ENCODE data around the gene LRRC55. TPM values are rescaled to one million over a fixed set of nuclear protein-coding genes. Genes with fewer than 3 reads are reported as not detected.

The LRRC55 gene
- polyA plus RNA-seq, 1 donor = 2.5 TPM

- Histone ChIP-seq H3K4me3 (ENCODE audit: low read length) (no peak overlapping the region), H3K27me3 (ENCODE audit: control insufficient read depth, insufficient read depth, low read length) (peaks cover 3% of the 10 kb centered on the region), H3K27ac (ENCODE audit: low read length) (no peak overlapping the region), H3K9me3 (ENCODE audit: control insufficient read depth, low read depth, low read length) (no peaks in the 10 kb centered on the region), H3K4me1 (ENCODE audit: control insufficient read depth, insufficient read depth, low read length) (no peaks in the 10 kb centered on the region), H3K36me3 (ENCODE audit: control insufficient read depth, insufficient read depth, low read length) (no peaks in the 10 kb centered on the region)
- WGBS (ENCODE audit: insufficient coverage, low lambda C conversion rate) = no CpG with 5 or more reads among the region's 5 CpGs
- no peak for DNase-seq
Measured at GRCh38 chr11:57148621-57149020, 33.1 kb upstream of the LRRC55 start.

- no peak for DNase-seq
- Histone ChIP-seq H3K27ac (ENCODE audit: low read length) (no peak overlapping the region), H3K9me3 (ENCODE audit: control insufficient read depth, low read depth, low read length) (no peaks in the 10 kb centered on the region), H3K36me3 (ENCODE audit: control insufficient read depth, insufficient read depth, low read length) (no peaks in the 10 kb centered on the region), H3K27me3 (ENCODE audit: control insufficient read depth, insufficient read depth, low read length) (no peaks in the 10 kb centered on the region), H3K4me3 (ENCODE audit: low read length) (no peak overlapping the region), H3K4me1 (ENCODE audit: control insufficient read depth, insufficient read depth, low read length) (no peaks in the 10 kb centered on the region)
- no CpG with 5 or more reads among the region's 4 CpGs for WGBS (ENCODE audit: insufficient coverage, low lambda C conversion rate)
Measured at GRCh38 chr11:57150454-57150917, 31.3 kb upstream of the LRRC55 start.

- no peaks in the 10 kb centered on the region for H3K9me3 ChIP-seq (ENCODE audit: control insufficient read depth, low read depth, low read length)
- no peaks in the 10 kb centered on the region for H3K27me3 ChIP-seq (ENCODE audit: control insufficient read depth, insufficient read depth, low read length)
- H3K4me1 ChIP-seq (ENCODE audit: control insufficient read depth, insufficient read depth, low read length) = no peaks in the 10 kb centered on the region
- H3K36me3 ChIP-seq (ENCODE audit: control insufficient read depth, insufficient read depth, low read length) = no peaks in the 10 kb centered on the region
- H3K4me3 ChIP-seq (ENCODE audit: low read length) = no peak overlapping the region
- no peak for DNase-seq
- H3K27ac ChIP-seq (ENCODE audit: low read length) = no peak overlapping the region
- 0% methylated on average over 1 of the region's 2 CpGs for WGBS (ENCODE audit: insufficient coverage, low lambda C conversion rate)
Measured at GRCh38 chr11:57152134-57152533, 29.6 kb upstream of the LRRC55 start.

GRCh38 chr11:57153448-57153847 is 28.3 kb upstream of the LRRC55 start:
- no peak overlapping the region for H3K27ac ChIP-seq (ENCODE audit: low read length)
- H3K4me3 ChIP-seq (ENCODE audit: low read length) = no peak overlapping the region
- no peaks in the 10 kb centered on the region for H3K36me3 ChIP-seq (ENCODE audit: control insufficient read depth, insufficient read depth, low read length)
- H3K4me1 ChIP-seq (ENCODE audit: control insufficient read depth, insufficient read depth, low read length) = no peaks in the 10 kb centered on the region
- no peak for DNase-seq
- no peaks in the 10 kb centered on the region for H3K27me3 ChIP-seq (ENCODE audit: control insufficient read depth, insufficient read depth, low read length)
- no peaks in the 10 kb centered on the region for H3K9me3 ChIP-seq (ENCODE audit: control insufficient read depth, low read depth, low read length)

- H3K4me3 ChIP-seq (ENCODE audit: low read length) = no peak overlapping the region
- no CpG with 5 or more reads among the region's 2 CpGs for WGBS (ENCODE audit: insufficient coverage, low lambda C conversion rate)
- H3K36me3 ChIP-seq (ENCODE audit: control insufficient read depth, insufficient read depth, low read length) = no peaks in the 10 kb centered on the region
- no peaks in the 10 kb centered on the region for H3K27me3 ChIP-seq (ENCODE audit: control insufficient read depth, insufficient read depth, low read length)
- no peaks in the 10 kb centered on the region for H3K9me3 ChIP-seq (ENCODE audit: control insufficient read depth, low read depth, low read length)
- H3K27ac ChIP-seq (ENCODE audit: low read length) = no peak overlapping the region
- no peaks in the 10 kb centered on the region for H3K4me1 ChIP-seq (ENCODE audit: control insufficient read depth, insufficient read depth, low read length)
- no peak for DNase-seq
Measured at GRCh38 chr11:57154739-57155138, 27.0 kb upstream of the LRRC55 start.

GRCh38 chr11:57155400-57155799 is 26.4 kb upstream of the LRRC55 start:
- WGBS (ENCODE audit: insufficient coverage, low lambda C conversion rate) = no CpG with 5 or more reads among the region's 1 CpG
- Histone ChIP-seq H3K27ac (ENCODE audit: low read length) (peak overlapping the region; percentile 8), H3K4me1 (ENCODE audit: control insufficient read depth, insufficient read depth, low read length) (no peaks in the 10 kb centered on the region), H3K9me3 (ENCODE audit: control insufficient read depth, low read depth, low read length) (no peaks in the 10 kb centered on the region), H3K27me3 (ENCODE audit: control insufficient read depth, insufficient read depth, low read length) (peaks cover 4% of the 10 kb centered on the region), H3K4me3 (ENCODE audit: low read length) (no peak overlapping the region), H3K36me3 (ENCODE audit: control insufficient read depth, insufficient read depth, low read length) (no peaks in the 10 kb centered on the region)
- DNase-seq = no peak

GRCh38 chr11:57155838-57156607 is 25.7 kb upstream of the LRRC55 start:
- no peak overlapping the region for H3K4me3 ChIP-seq (ENCODE audit: low read length)
- no peaks in the 10 kb centered on the region for H3K36me3 ChIP-seq (ENCODE audit: control insufficient read depth, insufficient read depth, low read length)
- H3K27ac ChIP-seq (ENCODE audit: low read length) = peak overlapping the region; percentile 8
- peaks cover 4% of the 10 kb centered on the region for H3K27me3 ChIP-seq (ENCODE audit: control insufficient read depth, insufficient read depth, low read length)
- DNase-seq = no peak
- no peaks in the 10 kb centered on the region for H3K9me3 ChIP-seq (ENCODE audit: control insufficient read depth, low read depth, low read length)
- no peaks in the 10 kb centered on the region for H3K4me1 ChIP-seq (ENCODE audit: control insufficient read depth, insufficient read depth, low read length)
- no CpG with 5 or more reads among the region's 10 CpGs for WGBS (ENCODE audit: insufficient coverage, low lambda C conversion rate)

- Histone ChIP-seq H3K36me3 (ENCODE audit: control insufficient read depth, insufficient read depth, low read length) (no peaks in the 10 kb centered on the region), H3K4me1 (ENCODE audit: control insufficient read depth, insufficient read depth, low read length) (no peaks in the 10 kb centered on the region), H3K9me3 (ENCODE audit: control insufficient read depth, low read depth, low read length) (no peaks in the 10 kb centered on the region), H3K27ac (ENCODE audit: low read length) (no peak overlapping the region), H3K4me3 (ENCODE audit: low read length) (no peak overlapping the region), H3K27me3 (ENCODE audit: control insufficient read depth, insufficient read depth, low read length) (peaks cover 4% of the 10 kb centered on the region)
- 100% methylated on average over 2 of the region's 4 CpGs for WGBS (ENCODE audit: insufficient coverage, low lambda C conversion rate)
- DNase-seq = no peak
Measured at GRCh38 chr11:57156928-57157327, 24.8 kb upstream of the LRRC55 start.

GRCh38 chr11:57157624-57158023 is 24.1 kb upstream of the LRRC55 start:
- H3K36me3 ChIP-seq (ENCODE audit: control insufficient read depth, insufficient read depth, low read length) = no peaks in the 10 kb centered on the region
- 80% methylated on average over 1 of the region's 3 CpGs for WGBS (ENCODE audit: insufficient coverage, low lambda C conversion rate)

GRCh38 chr11:57158180-57158579 is 23.6 kb upstream of the LRRC55 start:
- 70% methylated on average over 2 of the region's 5 CpGs for WGBS (ENCODE audit: insufficient coverage, low lambda C conversion rate)
- Histone ChIP-seq H3K27ac (ENCODE audit: low read length) (no peak overlapping the region), H3K27me3 (ENCODE audit: control insufficient read depth, insufficient read depth, low read length) (peaks cover 4% of the 10 kb centered on the region), H3K4me1 (ENCODE audit: control insufficient read depth, insufficient read depth, low read length) (no peaks in the 10 kb centered on the region), H3K36me3 (ENCODE audit: control insufficient read depth, insufficient read depth, low read length) (no peaks in the 10 kb centered on the region), H3K4me3 (ENCODE audit: low read length) (no peak overlapping the region), H3K9me3 (ENCODE audit: control insufficient read depth, low read depth, low read length) (no peaks in the 10 kb centered on the region)
- no peak for DNase-seq

More at GRCh38 chr11:57157624-57158023, 24.1 kb upstream of the LRRC55 start:
- no peak for DNase-seq
- H3K4me3 ChIP-seq (ENCODE audit: low read length) = no peak overlapping the region
- H3K9me3 ChIP-seq (ENCODE audit: control insufficient read depth, low read depth, low read length) = no peaks in the 10 kb centered on the region
- no peak overlapping the region for H3K27ac ChIP-seq (ENCODE audit: low read length)
- peaks cover 4% of the 10 kb centered on the region for H3K27me3 ChIP-seq (ENCODE audit: control insufficient read depth, insufficient read depth, low read length)
- H3K4me1 ChIP-seq (ENCODE audit: control insufficient read depth, insufficient read depth, low read length) = no peaks in the 10 kb centered on the region

GRCh38 chr11:57158599-57158998 is 23.2 kb upstream of the LRRC55 start:
- WGBS (ENCODE audit: insufficient coverage, low lambda C conversion rate) = no CpG with 5 or more reads among the region's 1 CpG
- Histone ChIP-seq H3K36me3 (ENCODE audit: control insufficient read depth, insufficient read depth, low read length) (no peaks in the 10 kb centered on the region), H3K27ac (ENCODE audit: low read length) (no peak overlapping the region), H3K4me3 (ENCODE audit: low read length) (no peak overlapping the region), H3K4me1 (ENCODE audit: control insufficient read depth, insufficient read depth, low read length) (no peaks in the 10 kb centered on the region), H3K27me3 (ENCODE audit: control insufficient read depth, insufficient read depth, low read length) (peaks cover 4% of the 10 kb centered on the region), H3K9me3 (ENCODE audit: control insufficient read depth, low read depth, low read length) (no peaks in the 10 kb centered on the region)
- no peak for DNase-seq

All from large intestine (tissue), 3 donors.